Measurements from ENCODE around the gene FRRS1L.

The FRRS1L gene

GRCh38 chr9:109166771-109167601 lies at the start of gene FRRS1L:
Gene FRRS1L (minus strand): TSS chr9:109167249. CDS start chr9:109167138, 111 bp downstream.
- DNase-seq = peak; percentile 14

- DNase-seq = no peak
Observed at GRCh38 chr9:109214414-109214813, 47.4 kb upstream of the FRRS1L start.

- no peak for DNase-seq
Observed at GRCh38 chr9:109213285-109214121, 46.5 kb upstream of the FRRS1L start.

GRCh38 chr9:109212768-109213167 lies 45.7 kb upstream of the FRRS1L start:
- no peak for DNase-seq

GRCh38 chr9:109206670-109207069 lies 39.6 kb upstream of the FRRS1L start:
- peak; percentile 13 for DNase-seq

- DNase-seq = peak; percentile 93
Observed at GRCh38 chr9:109205526-109205925, 38.5 kb upstream of the FRRS1L start.

- DNase-seq = no peak
Observed at GRCh38 chr9:109203761-109204360, 36.8 kb upstream of the FRRS1L start.

GRCh38 chr9:109199676-109200075 lies 32.6 kb upstream of the FRRS1L start:
- no peak for DNase-seq

GRCh38 chr9:109198736-109199382 lies 31.8 kb upstream of the FRRS1L start:
- peak; percentile 24 for DNase-seq

GRCh38 chr9:109193974-109194556 lies 27.0 kb upstream of the FRRS1L start:
- DNase-seq = peak; percentile 68

- peak; percentile 66 for DNase-seq
Observed at GRCh38 chr9:109192732-109193361, 25.8 kb upstream of the FRRS1L start.

- no peak for DNase-seq
Observed at GRCh38 chr9:109191746-109192145, 24.7 kb upstream of the FRRS1L start.

GRCh38 chr9:109190151-109190550 lies 23.1 kb upstream of the FRRS1L start:
- no peak for DNase-seq

- DNase-seq = no peak
Observed at GRCh38 chr9:109186857-109187520, 19.9 kb upstream of the FRRS1L start.

GRCh38 chr9:109182940-109183798 lies 16.1 kb upstream of the FRRS1L start:
- peak; percentile 88 for DNase-seq

GRCh38 chr9:109182550-109182939 lies 15.5 kb upstream of the FRRS1L start:
- DNase-seq = no peak

- DNase-seq = no peak
Observed at GRCh38 chr9:109181284-109181683, 14.2 kb upstream of the FRRS1L start.

GRCh38 chr9:109179801-109180523 lies 12.9 kb upstream of the FRRS1L start:
- DNase-seq = no peak

GRCh38 chr9:109176963-109177362 lies 9.9 kb upstream of the FRRS1L start:
- DNase-seq = no peak

- no peak for DNase-seq
Observed at GRCh38 chr9:109176386-109176785, 9.3 kb upstream of the FRRS1L start.
